Hepatocyte (in vitro differentiated cells): ENCODE results near the gene TMEM255B. TPM values are rescaled to one million over a fixed set of nuclear protein-coding genes. Genes with fewer than 3 reads are reported as not detected.
"Not testable (repeated sequence)": the region's sequence is repeated elsewhere in the genome, so short reads cannot be mapped to it uniquely, and the experiment has no call there.

Experiments used
- DNase-seq: peaks from one replicate; pipeline ENCODE4 v3.0.0-alpha.2; 2016; ENCODE audit warnings: low spot score
- H2AFZ ChIP-seq: fragments of 200-600 bp; sonication (generic); 2 replicates; pipeline ENCODE4 v1.6.0; 2016; ENCODE audit warnings: antibody characterized with exemption, mild to moderate bottlenecking
- H3K27ac ChIP-seq: fragments of 200-600 bp; sonication (generic); 2 replicates; pipeline ENCODE4 v1.5.1; 2016; ENCODE audit warnings: mild to moderate bottlenecking
- H3K27me3 ChIP-seq: fragments of 200-600 bp; sonication (generic); 2 replicates; pipeline ENCODE4 v1.6.1; 2016
- H3K36me3 ChIP-seq: fragments of 200-600 bp; sonication (generic); replicated peaks from 2 replicates; pipeline ENCODE4 v1.5.1; 2016; ENCODE audit warnings: low read depth; ENCODE audit not compliant: insufficient read depth
- H3K4me1 ChIP-seq: fragments of 200-600 bp; sonication (generic); 2 replicates; pipeline ENCODE4 v1.5.1; 2016; ENCODE audit warnings: mild to moderate bottlenecking, moderate library complexity; ENCODE audit not compliant: insufficient read depth
- H3K4me2 ChIP-seq: fragments of 200-600 bp; sonication (generic); 2 replicates; pipeline ENCODE4 v1.6.0; 2016
- H3K4me3 ChIP-seq: fragments of 200-600 bp; sonication (generic); 2 replicates; pipeline ENCODE4 v1.5.1; 2016; ENCODE audit warnings: mild to moderate bottlenecking
- H3K79me2 ChIP-seq: fragments of 200-600 bp; sonication (generic); 2 replicates; pipeline ENCODE4 v1.6.0; 2017; ENCODE audit warnings: mild to moderate bottlenecking
- H3K9me2 ChIP-seq: fragments of 200-600 bp; sonication (generic); replicated peaks from 2 replicates; pipeline ENCODE4 v1.6.0; 2017; ENCODE audit warnings: mild to moderate bottlenecking; ENCODE audit not compliant: insufficient read depth
- H3K9me3 ChIP-seq: fragments of 200-600 bp; sonication (generic); 2 replicates; pipeline ENCODE4 v1.5.1; 2016; ENCODE audit warnings: low read depth, mild to moderate bottlenecking
- H4K20me1 ChIP-seq: fragments of 200-600 bp; sonication (generic); 2 replicates; pipeline ENCODE4 v1.6.0; 2016; ENCODE audit warnings: mild to moderate bottlenecking; ENCODE audit not compliant: insufficient read depth, poor library complexity, severe bottlenecking
- CTCF ChIP-seq: fragments of 200-600 bp; sonication (generic); IDR thresholded peaks from 2 replicates; pipeline ENCODE4 v1.5.1; 2016; ENCODE audit warnings: antibody characterized with exemption, mild to moderate bottlenecking; ENCODE audit not compliant: poor library complexity
- EZH2 ChIP-seq: fragments of 200-600 bp; sonication (generic); IDR thresholded peaks from 2 replicates; pipeline ENCODE4 v1.6.1; 2016; ENCODE audit warnings: antibody characterized with exemption, mild to moderate bottlenecking, borderline replicate concordance
- EZH2phosphoT487 ChIP-seq: fragments of 200-600 bp; sonication (generic); IDR thresholded peaks from one replicate; pipeline ENCODE4 v1.6.1; 2018; ENCODE audit warnings: antibody characterized with exemption, mild to moderate bottlenecking, low read depth, moderate library complexity; ENCODE audit not compliant: unreplicated experiment, severe bottlenecking
- WGBS: methylation state at CpG from one replicate; pipeline ENCODE4 v1.1.6; 2016; ENCODE audit warnings: low lambda C conversion rate; ENCODE audit errors: missing lambda C conversion rate; 5-methylcytosine and 5-hydroxymethylcytosine counted together
- polyA plus RNA-seq: library from polyadenylated mRNA; unstranded; fragments of >200 nt; fragmentation: Nextera tagmentation; extraction: Ambion mirVana; gene quantifications from 2 replicates; pipeline ENCODE4 v1.2.1, GENCODE V29; 2016
- total RNA-seq: library from RNA; depleted of rRNA; stranded (reverse); fragments of >200 nt; gene quantifications from 2 replicates; pipeline ENCODE4 v1.2.3, GENCODE V29; 2014

The TMEM255B gene
- total and polyA plus RNA-seq, 2 experiments from 2014 or later, result 0.10 to 4.0 TPM

GRCh38 chr13:113828282-113828825 is 69.3 kb downstream of the TMEM255B start:
- Histone ChIP-seq H3K36me3 (no peaks in the 10 kb centered on the region), H4K20me1 (no peaks in the 10 kb centered on the region), H3K9me3 (no peaks in the 10 kb centered on the region), H3K9me2 (no peaks in the 10 kb centered on the region), H3K27me3 (no peaks in the 10 kb centered on the region), H2AFZ (no peak overlapping the region), H3K4me1 (no peaks in the 10 kb centered on the region), H3K4me2 (no peak overlapping the region), H3K27ac (no peak overlapping the region), H3K79me2 (no peaks in the 10 kb centered on the region), H3K4me3 (no peak overlapping the region)
- 97% methylated on average over 20 of the region's 20 CpGs for WGBS
- TF ChIP-seq EZH2phosphoT487 (no peak), CTCF (no peak), EZH2 (no peak)
- DNase-seq, result no peak

- 78% methylated on average over 4 of the region's 22 CpGs for WGBS
- H3K4me3 ChIP-seq, DNase-seq, H3K27ac ChIP-seq, H3K9me3 ChIP-seq, H3K79me2 ChIP-seq, H3K27me3 ChIP-seq, H3K9me2 ChIP-seq, H3K4me1 ChIP-seq, H2AFZ ChIP-seq, H3K4me2 ChIP-seq, H3K36me3 ChIP-seq, H4K20me1 ChIP-seq: not testable (repeated sequence)
These were observed 71.5 kb downstream of the TMEM255B start for GRCh38 chr13:113830426-113830950.

GRCh38 chr13:113831061-113831460 is 72.0 kb downstream of the TMEM255B start:
- H3K4me2 ChIP-seq, result no peak overlapping the region
- no peak overlapping the region for H3K27ac ChIP-seq
- no peaks in the 10 kb centered on the region for H4K20me1 ChIP-seq
- WGBS, result 96% methylated on average over 23 of the region's 23 CpGs
- no peak for TF ChIP-seq CTCF
- TF ChIP-seq EZH2, result no peak
- no peak for TF ChIP-seq EZH2phosphoT487
- no peak for DNase-seq
- no peaks in the 10 kb centered on the region for H3K27me3 ChIP-seq
- H3K4me3 ChIP-seq, result no peak overlapping the region
- H3K9me3 ChIP-seq, result no peaks in the 10 kb centered on the region
- no peaks in the 10 kb centered on the region for H3K79me2 ChIP-seq
- H3K4me1 ChIP-seq, result no peaks in the 10 kb centered on the region
- no peak overlapping the region for H2AFZ ChIP-seq
- no peaks in the 10 kb centered on the region for H3K36me3 ChIP-seq
- no peaks in the 10 kb centered on the region for H3K9me2 ChIP-seq

- Histone ChIP-seq H3K4me2 (no peak overlapping the region), H4K20me1 (no peaks in the 10 kb centered on the region), H3K9me3 (no peaks in the 10 kb centered on the region), H3K27me3 (no peaks in the 10 kb centered on the region), H2AFZ (no peak overlapping the region), H3K4me1 (peaks cover 5% of the 10 kb centered on the region), H3K36me3 (no peaks in the 10 kb centered on the region), H3K27ac (no peak overlapping the region), H3K4me3 (no peak overlapping the region), H3K79me2 (no peaks in the 10 kb centered on the region), H3K9me2 (no peaks in the 10 kb centered on the region)
- no peak for DNase-seq
- WGBS, result 93% methylated on average over 18 of the region's 19 CpGs
- TF ChIP-seq EZH2, result no peak
These were observed 73.2 kb downstream of the TMEM255B start for GRCh38 chr13:113832205-113832604.
